Islet of Langerhans (tissue), 1 donor: ENCODE measurements around the gene ENG.

Source experiments
- FAIRE-seq: peaks from one replicate; lab custom pipeline; 2011; peaks lifted over from hg19 to GRCh38; lab: Jason Lieb, UNC

Gene ENG

DNA sequence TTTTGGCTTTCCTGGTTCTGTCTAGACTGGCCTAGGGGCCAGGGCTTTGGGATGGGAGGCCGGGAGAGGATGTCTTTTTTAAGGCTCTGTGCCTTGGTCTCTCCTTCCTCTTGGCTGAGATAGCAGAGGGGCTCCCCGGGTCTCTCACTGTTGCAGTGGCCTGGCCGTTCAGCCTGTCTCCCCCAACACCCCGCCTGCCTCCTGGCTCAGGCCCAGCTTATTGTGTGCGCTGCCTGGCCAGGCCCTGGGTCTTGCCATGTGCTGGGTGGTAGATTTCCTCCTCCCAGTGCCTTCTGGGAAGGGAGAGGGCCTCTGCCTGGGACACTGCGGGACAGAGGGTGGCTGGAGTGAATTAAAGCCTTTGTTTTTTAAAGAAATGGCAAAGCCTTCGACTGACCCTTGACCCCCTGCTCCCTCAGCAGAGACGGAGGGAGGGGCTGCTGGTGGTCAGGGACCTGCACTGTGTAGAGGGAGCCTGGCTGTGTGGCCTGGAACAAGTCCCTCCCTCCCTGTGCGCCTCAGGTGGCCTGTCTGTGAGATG, 40.7 kb downstream of the ENG start:
- no peak for FAIRE-seq

DNA sequence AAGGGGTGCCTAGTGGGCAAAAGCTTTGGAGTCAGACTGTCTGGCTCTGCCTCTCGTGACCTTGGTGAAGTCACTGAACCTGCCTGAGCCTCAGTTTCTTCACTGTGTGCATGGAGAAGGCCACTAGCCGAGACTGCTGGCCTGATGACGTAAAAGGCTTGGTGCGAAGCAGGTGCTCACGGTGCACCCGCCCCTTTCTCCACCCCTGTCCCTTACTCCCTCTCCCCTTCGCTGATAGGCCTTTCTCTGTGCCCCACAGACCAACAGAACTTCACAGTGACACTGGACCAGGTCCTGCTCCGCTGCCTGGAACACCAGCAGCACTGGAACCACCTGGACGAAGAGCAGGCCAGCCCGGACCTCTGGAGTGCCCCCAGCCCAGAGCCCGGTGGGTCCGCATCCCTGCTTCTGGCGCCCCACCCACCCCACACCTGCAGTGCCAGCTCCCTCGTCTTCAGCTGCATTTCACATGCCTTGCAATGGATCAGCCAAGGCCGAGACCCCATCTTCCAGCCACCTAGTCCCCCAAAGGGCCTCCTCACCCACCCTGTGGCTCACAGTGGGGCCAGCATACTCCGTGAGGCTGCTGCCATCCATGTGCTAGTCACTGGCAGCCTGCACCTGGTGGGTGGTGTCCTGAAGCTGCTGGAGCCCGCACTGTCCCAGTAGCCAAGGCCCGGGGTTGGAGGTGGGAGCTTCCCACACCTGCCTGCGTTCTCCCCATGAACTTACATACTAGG, 41.4 kb downstream of the ENG start:
- no peak for FAIRE-seq

DNA sequence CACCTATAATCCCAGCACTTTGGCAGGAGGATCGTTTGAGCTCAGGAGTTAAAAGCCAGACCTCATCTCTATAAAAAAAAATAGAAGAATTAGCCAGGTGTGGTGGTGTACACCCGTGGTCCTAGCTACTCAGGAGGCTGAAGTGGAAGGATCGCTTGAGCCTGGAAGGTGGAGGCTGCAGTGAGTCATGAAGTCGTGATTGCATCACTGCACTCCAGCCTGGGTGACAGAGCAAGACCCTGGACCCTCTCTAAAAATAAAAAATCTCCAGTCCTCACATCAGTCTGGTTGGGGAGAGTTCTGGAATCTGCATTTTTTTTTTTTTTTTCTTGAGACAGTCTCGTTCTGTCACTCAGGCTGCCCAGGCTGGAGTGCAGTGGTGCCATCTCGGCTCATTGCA, 42.4 kb downstream of the ENG start:
- no peak for FAIRE-seq

DNA sequence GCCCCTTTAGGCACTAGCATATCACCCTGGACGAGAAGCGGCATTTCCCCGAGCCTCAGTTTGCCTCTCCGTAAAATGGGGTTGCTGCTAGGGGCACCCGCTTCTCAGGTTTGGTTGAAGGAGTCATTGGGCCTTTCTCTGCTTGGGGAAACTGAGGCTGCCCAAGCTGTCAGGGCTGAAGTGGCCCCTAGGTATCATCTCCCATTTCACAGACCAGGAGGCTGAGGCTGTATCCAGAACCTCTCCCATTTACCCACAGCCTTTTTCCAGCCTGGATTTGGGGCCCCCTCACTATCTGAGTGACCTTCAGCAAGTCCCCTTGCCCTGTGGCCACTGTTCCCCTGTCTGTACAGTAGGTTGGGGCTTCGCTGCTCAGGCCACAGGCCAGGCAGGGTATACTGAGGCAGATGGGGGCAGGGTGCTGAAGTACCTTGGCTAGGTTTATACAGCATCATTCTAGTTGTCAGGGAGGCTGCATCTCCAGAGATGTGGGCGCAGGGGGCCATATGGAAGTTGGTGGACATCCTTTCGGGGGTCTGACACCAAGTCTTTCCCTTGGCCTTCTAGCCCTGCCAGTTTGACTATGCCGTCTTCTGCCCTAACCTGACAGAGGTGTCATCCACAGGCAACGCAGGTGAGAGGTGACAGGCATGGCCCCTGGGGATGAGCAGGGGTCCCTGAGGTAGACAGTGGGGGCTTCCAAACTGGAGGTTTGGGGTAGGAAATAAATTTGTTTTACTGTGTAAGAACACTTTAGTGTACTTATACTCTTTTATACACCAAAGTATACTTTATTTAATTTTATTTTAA, 43.9 kb downstream of the ENG start:
- FAIRE-seq, result no peak

DNA sequence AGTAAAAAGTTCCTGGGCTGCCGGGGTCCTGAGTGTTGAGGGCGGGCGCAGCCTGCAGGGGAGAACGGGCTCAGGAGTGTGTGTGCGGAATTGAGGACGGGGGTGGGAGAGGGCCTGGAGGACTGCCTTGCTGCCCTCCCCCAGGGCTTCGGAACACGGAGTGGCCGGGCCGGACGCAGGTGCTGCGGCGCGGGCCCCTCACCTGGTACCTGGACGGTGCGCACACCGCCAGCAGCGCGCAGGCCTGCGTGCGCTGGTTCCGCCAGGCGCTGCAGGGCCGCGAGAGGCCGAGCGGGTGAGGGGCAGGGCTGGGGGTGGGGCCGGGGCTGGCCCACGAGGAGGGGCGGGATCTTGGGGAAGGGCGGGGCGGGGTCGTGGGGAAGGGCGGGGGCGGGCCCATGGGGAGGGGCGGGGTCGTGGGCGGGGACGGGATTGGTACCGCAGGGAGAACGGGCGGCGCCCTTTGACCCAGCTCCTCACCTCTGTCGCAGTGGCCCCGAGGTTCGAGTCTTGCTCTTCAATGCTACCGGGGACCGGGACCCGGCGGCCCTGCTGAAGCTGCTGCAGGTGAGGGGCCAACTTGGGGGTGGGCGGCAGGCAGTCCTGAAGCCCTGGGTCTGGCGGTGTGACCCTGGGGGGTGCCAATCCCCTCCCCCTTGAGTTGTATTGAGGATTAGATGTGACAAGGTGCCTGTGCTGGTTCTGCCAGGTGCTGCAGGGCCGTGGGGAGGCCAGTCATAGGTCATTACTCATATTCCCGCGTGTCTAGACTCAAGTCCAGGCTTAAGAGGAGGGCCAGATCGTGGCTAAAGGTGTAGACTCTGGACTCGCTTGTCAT, 44.7 kb downstream of the ENG start:
- FAIRE-seq, result no peak

DNA sequence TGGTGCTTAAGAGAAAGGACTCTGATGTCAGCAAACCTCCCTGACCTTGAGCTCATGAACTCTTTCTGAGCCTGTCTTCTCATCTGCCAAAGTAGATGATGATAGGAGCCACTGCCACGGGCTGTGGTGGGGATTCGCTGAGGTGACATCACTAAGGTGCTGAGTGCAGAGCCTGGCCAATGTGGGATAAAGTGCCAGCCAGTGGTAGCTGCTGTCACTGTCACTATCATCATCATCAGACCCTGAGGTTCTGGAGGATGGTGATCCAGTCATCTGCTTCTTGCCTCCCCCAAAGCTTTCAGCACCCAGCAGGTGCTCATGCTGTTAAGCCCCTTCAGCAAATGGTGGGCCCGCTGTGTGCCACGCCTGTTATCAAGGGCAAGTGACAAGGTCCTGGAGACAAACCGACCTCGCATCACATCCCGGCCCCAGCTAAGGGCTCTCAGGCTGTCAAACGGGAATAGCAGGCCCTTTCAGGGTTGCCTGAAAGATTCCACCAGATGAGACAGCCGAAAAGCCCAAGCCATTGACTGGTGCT, 45.4 kb downstream of the ENG start:
- no peak for FAIRE-seq

DNA sequence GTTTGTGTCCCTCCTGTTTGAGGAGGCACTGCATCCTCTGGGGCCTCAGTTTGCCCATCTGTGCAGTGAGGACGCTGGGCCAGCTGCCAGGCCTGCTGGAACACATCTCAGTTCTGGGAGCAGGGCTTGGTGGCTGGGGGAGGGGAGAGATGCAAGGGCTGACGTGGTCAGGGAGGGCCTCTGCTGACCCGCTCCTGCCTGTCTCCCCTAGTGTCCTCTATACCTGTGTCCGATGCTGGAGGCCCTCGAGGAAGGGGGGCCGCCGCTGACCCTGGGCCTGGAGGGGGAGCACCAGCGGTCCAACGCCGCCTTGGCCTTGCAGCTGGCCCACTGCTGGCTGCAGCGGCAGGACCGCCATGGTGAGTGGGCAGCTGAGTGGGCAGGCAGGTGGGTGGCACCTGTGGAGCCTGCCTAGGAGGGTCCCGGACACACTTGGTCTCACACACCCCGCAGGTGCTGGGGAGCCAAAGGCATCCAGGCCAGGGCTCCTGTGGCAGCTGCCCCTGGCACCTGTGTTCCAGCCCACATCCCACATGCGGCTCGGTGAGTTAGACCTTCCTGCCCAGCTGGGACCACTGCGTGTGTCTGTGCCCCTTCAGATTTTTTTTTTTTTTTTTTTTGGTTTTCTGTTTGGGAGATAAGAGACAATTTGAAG, 46.0 kb downstream of the ENG start:
- FAIRE-seq, result no peak

DNA sequence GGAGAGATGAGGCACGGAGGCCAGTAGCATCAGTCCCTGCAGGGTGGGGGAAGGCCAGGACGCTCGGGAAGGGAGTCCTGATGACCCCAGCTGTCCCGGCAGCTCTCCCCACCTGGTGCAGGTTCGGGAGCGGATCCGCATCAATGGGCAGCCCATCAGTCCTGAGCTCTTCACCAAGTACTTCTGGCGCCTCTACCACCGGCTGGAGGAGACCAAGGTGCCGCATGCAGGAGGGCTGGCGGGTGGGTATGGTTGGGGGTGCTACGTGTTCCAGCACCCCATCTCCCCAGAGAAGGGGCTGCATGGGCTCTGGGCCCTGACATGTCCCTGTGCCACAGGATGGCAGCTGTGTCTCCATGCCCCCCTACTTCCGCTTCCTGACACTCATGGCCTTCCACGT, 47.6 kb downstream of the ENG start:
- FAIRE-seq, result no peak

DNA sequence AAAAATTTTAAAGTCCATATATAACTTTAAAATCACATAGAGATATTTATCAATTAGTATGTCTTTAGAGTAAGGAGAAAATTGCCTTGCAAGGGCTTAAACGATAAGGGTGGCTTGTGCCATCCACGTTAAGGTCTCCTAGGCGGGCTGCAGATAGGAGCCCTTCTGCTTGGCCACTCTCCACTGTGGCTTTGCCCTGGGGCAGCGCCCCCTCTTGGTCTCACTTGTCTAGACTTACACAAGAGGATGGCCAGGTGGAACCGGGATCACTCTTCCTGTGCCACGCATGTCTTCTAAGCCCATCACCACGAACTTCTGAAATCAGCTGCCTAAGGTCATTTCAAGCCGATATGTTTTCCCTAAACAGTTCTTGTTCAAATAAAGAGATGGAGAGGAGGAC, 48.8 kb downstream of the ENG start:
- no peak for FAIRE-seq

DNA sequence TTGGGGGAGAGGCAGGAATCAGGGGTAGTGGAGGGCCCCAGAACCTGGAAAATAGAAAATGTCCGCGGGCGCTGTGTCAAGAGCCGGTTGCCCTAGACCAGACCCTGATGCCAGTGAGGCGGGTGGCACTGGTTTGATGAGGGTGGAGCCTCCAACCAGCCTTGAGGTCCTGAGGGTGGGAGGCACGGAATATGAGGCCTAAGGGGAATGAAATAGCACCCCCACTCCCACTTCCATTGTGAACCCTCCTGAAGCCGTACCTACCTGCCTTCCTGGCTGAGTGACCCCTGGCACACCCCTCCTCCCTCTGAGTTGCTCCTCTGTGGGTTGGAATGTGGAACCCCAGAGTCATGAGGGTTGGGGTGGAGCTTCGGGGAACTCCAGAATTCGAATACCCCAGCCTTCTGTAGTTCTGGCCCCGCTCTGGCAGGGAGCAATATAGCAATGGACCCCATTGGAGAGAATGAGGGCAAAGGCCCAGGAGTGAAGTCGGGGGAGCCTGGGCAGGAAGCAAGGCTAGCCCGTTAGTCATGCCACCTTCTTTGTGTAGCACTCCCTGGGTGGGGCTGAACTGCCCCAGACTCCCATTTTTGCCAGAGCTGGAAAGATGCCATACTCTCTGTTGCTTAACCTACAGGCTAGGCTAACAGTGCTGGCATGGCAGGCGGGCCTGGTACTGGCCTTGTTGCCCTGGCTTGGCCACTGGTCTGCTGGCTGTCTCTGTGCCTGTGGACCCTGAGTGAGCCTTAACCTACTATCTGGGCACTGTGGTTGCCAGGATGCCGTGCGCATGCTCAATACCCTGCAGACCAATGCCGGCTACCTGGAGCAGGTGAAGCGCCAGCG, 50.7 kb downstream of the ENG start:
- FAIRE-seq, result no peak

DNA sequence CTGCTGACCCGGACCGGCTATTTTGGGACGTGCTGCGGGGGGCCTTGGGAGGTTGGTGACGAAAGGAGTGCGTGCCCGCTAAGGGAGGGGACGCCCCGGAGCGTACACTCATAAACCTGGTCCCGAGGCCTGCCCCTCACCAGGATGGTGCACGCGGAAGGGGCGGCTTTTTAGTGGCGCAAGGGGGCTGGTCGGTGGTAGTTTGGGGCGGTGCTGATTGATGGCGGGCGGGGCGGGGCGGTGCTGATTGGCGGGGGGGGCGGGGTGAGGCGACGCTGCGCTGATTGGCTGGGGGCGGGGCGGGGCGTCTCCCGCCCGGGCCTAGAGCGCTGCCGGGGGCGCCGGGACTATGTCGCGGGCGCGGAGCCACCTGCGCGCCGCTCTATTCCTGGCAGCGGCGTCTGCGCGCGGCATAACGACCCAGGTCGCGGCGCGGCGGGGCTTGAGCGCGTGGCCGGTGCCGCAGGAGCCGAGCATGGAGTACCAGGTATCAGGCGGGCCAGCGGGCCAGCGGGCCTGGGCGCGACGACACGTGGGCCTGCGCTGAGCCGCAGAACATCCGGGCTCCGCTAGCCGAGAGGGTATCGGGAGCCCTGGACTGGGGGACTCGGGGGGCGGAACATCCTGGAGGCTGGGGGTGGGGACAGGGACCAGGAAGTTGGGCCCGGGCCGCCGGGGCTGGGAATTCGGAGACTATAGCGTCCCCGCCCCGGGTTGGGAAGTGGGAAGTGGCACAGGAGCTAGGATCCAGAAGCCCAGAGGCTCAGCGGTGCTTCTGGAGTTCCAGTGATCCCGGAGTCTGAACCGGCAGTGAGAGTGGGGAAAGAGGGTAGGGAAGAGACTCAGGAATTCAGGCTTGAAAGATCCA, 51.6 kb downstream of the ENG start, which contains the start of gene FPGS:
Gene FPGS (plus strand): TSS at position 307 of the 868 bp plus-strand sequence. CDS start 43 bp downstream, at position 350.
- FAIRE-seq, result no peak

DNA sequence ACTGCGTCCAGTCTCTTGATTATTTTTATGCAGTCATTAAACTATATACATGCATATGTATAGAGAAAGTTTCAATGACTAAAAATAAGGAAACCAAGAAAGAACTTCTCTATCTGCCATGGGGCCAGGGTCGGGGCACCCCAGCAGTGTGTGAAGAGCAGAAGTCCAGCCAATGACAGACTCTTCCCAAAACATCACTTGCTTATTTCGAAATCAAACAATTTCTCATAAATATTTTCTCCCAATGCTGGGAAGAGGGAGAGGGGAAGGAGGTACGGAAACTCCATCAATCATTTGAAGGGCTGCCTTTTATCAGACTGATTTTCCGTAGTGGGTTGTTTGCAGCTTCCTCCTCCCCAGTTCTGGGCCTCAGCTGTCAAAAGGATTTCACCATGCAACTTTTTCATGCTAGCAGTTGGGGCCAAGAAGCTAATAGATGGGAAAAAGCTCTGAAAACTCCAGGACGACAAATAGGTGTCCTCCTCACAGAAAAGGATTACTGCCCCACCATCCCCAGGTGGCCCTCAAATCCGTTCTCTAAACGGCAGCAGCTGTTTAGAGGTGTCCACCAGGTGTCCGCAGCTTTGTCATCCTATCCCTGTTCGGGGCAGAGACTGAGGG, 52.4 kb downstream of the ENG start:
- FAIRE-seq, result no peak

DNA sequence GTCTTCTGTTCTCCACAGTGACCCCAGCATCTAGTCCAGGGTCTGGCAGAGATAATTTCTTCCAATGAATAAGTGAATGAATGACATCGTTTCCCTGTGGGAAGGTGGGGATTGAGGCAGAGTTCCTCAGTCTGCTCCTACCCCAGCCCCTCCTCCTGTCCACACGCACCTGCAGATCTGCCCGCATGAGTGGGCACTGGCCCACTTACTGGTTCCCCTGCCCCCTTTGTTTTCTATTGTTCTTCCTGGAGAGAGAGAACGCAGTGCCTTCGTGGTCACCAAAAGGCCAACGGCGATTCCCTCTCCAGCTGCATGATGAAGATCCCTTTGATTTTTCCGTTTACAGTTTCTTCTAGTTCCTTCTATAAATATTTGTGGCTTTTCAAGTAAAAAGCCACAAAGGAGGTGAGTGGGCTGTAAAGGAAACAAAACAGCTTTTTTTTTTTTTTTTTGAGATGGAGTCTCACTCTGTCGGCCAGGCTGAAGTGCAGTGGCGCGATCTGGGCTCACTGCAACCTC, 57.5 kb downstream of the ENG start:
- FAIRE-seq, result no peak

DNA sequence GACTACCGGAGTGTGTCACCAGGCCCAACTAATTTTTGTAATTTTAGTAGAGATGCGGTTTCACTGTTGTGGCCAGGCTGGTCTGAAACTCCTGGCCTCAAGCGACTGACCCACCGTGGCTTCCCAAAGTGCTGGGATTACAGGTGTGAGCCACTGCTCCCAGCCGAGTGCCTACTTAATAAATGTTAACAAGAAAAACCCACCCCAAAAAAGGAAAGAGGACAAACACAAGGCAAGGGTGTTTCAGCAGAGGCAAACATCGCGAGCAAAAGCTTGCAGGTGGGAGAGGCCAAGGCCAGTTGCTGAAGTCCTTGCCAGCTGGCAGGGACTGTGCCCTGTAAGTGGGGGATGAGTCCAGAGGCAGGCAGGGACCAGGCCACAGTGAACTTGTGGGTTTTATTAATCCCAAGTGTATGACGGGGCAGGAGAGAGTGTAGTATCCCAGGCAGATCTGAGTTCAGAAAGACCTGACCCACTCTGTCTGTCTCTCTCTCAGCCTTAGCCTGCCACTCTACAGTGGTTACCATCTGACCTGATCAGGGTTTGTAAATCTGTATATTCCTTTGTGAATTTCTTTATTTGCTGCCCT, 58.1 kb downstream of the ENG start:
- no peak for FAIRE-seq

DNA sequence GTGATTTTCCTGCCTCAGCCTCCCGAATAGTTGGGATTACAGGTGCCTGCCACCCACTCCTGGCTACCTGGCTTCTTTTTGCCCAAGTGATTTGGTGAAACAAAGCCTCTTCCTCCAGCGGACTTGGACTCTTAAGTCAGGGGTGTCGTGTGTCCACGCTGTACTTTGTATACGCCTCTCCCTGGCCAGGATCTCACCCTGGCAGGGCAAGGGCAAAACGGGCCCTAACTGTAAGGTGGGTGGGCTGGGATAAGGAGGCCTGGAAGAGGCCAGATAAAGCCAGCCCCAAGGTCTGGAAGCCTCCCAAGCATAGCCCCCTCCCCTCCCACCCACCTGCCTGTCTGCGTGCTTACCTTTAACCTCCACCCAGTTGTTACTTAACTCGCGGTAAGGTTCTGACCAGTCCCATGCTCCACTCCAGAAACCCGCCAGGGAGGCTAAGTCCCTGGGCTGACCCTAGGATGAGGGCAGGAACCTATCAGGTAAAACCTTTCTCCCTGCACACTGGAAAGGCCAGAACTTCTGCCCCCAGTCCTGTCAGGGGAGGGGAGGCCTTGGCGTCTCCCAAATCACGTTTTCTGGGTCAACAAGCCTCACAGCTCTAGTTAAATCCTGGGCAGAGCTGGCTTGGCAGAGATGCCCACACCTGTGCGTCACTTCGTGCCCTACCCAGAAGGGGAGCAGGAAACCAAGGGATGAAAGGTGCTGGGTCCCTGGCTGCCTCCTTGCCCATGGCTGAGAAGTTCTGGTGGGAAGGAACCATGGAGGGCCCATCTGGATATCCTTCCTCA, 60.3 kb downstream of the ENG start:
- FAIRE-seq, result no peak

DNA sequence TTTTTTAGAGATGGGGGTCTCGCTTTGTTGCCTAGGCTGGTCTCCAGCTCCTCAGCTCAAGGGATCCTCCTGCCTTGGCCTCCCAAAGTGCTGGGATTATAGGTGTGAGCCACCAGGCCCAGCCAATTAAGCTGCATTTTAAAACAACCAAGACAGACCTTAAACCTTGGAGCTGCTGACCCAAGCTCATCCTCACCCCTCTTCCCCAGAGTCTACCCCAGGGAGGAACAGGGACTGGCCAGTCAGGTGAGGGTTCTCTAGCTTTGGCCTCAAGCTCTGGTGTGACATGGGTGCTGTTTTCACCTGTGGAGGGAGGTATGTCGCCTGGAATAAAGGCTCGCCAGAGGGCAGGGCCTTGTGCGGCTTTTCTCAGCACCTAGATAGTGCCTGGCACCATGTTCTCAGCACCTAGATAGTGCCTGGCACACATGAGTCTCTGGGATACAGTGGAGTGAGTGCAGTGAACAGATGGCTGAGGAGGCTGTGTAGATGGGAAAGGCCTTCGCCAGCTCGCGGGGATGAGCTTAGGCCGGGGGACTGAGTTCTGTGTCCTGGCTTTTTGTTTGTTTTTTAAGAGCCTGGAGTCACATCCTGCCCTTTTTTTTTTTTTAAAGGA, 61.3 kb downstream of the ENG start:
- FAIRE-seq, result no peak

DNA sequence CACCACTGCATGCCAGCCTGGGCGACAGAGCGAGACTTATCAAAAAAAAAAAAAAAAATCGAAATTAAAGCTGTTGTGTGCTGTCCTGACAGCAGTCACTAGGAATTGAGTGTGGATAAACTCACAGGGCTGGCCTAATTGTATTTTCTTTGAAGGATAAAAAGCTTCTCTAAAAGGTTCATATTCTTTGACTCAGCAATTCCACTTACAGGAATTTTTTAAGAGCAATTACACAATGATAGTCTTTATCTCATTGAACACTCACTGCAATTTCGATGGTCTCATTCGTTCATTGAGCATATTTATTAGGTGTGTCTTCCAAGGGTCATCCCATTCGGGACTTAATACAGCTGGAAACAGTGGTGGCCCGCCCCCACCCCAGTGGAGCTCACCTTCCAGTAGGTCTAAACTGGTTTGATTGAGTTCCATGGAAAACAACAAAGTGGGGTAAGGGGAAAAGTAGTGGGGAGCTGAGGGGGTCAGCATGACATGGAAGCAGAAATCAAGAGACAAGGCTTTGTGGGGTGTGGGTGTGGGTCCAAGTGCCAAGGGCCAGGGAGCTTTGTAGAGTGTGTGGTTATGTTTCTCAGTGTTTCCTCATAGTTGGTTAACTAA, 61.9 kb downstream of the ENG start:
- FAIRE-seq, result no peak
